Erythroblast (primary cell): ENCODE measurements around the gene OLFM2.

ENCODE experiments used
- GATA1 ChIP-seq: IDR thresholded peaks from 2 replicates; pipeline ENCODE4 v1.6.1; 2011; ENCODE audit warnings: low read depth, mild to moderate bottlenecking, control low read depth, low read length, moderate library complexity
- POLR2A ChIP-seq: IDR thresholded peaks from 2 replicates; pipeline ENCODE4 v1.6.1; 2011; ENCODE audit warnings: mild to moderate bottlenecking, low read length

DNA sequence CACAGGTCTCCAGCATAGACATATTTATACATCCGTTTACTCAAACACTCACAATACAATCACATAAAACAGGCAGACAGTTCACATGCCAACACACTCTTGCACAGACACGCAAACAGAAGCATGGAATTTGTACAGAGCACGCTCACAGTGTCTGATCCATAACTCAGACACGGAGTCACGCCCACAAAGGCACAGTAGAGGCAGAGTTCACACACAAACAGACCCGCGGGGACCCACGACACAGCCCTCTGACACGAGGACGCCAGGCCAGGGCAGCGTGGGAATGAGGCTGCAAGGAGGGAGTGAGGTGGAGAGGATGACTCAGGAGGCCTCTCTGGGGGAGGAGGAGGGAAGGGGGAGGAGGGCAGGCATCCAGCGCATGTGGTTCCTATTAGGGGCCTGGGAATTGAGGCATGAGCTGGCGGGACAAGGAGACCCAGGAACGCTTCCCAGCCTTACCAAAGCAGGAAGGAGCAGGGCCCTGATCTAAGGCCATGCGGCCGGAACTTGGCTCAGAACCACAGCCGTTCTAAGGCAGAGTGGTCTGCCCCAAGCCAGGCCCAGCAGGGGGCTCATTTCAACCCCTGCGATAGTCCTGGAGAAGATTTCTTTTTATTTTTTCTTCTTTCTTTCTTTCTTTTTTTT lies 9.1 kb upstream of the OLFM2 start:
- TF ChIP-seq POLR2A (no peak), GATA1 (no peak)
